A549 (cell line): ENCODE data around the gene ZNF385D. TPM values are rescaled to one million over a fixed set of nuclear protein-coding genes. Genes with fewer than 3 reads are reported as not detected.

Experiments
- ATAC-seq, 2 experiments: fragments of 200-7000 bp in 1 of 2; fragments of >200 bp in 1 of 2; cut with Nextera tagmentation in 1 of 2; cut with Tn5 transposase in 1 of 2; 3 replicates each; pipeline versions ENCODE4 v1.8.0 to v1.9.1; 2018 to 2020; ENCODE audit warnings: mild to moderate bottlenecking in 1 of 2, moderate library complexity in 1 of 2
- CTCF ChIA-PET: fragments of 300-600 bp; sonication (Branson Sonifier 250); formaldehyde crosslinking; extraction: SDS; loops from one replicate; lab custom pipeline; 2021; ENCODE audit warnings: antibody characterized with exemption, inconsistent platforms; lab: Yijun Ruan, JAX
- POLR2A ChIA-PET: fragments of 350-600 bp; formaldehyde crosslinking; extraction: SDS; loops from one replicate; lab custom pipeline; 2021; ENCODE audit warnings: antibody characterized with exemption, inconsistent platforms; lab: Yijun Ruan, JAX
- DNase-seq, 2 experiments: peaks; one replicate each; pipeline versions ENCODE4 v3.0.0 to v3.0.0-alpha.2; 2011 to 2016; ENCODE audit warnings: low read depth in 1 of 2, low spot score in 1 of 2
- FAIRE-seq: peaks from 2 replicates; lab custom pipeline; 2011; peaks lifted over from hg19 to GRCh38; lab: Jason Lieb, UNC
- H3K27ac ChIP-seq, 2 experiments: fragments of >200 bp; sonication (Bioruptor Twin); formaldehyde crosslinking; 3 replicates each; pipeline ENCODE4 v1.5.1; 2016 to 2017
- H3K4me1 ChIP-seq: fragments of >200 bp; sonication (Bioruptor Twin); formaldehyde crosslinking; 3 replicates; pipeline ENCODE4 v1.6.1; 2016
- H3K4me2 ChIP-seq: fragments of >200 bp; sonication (Bioruptor Twin); formaldehyde crosslinking; 3 replicates; pipeline ENCODE4 v1.6.1; 2016
- H3K4me3 ChIP-seq: fragments of >200 bp; sonication (Bioruptor Twin); formaldehyde crosslinking; 3 replicates; pipeline ENCODE4 v1.5.1; 2016
- H3K9me3 ChIP-seq: fragments of >200 bp; sonication (Bioruptor Twin); formaldehyde crosslinking; 3 replicates; pipeline ENCODE4 v1.6.1; 2016
- CBX8 ChIP-seq: fragments of 200-600 bp; sonication (generic); IDR thresholded peaks from 2 replicates; pipeline ENCODE4 v1.6.1; 2016
- CHD4 ChIP-seq: fragments of 200-600 bp; sonication (generic); IDR thresholded peaks from 2 replicates; pipeline ENCODE4 v1.6.1; 2016; ENCODE audit warnings: antibody characterized with exemption, mild to moderate bottlenecking, borderline replicate concordance
- CTCF ChIP-seq: fragments of >200 bp; sonication (Bioruptor Twin); formaldehyde crosslinking; IDR thresholded peaks from 3 replicates; pipeline ENCODE4 v1.5.1; 2016
- E2F6 ChIP-seq: IDR thresholded peaks from 2 replicates; pipeline ENCODE4 v1.6.1; 2012; ENCODE audit warnings: low read depth, borderline replicate concordance
- EHMT2 ChIP-seq: fragments of 200-600 bp; sonication (generic); IDR thresholded peaks from 2 replicates; pipeline ENCODE4 v1.6.1; 2016; ENCODE audit warnings: antibody characterized with exemption, low read depth, mild to moderate bottlenecking, moderate library complexity
- ESRRA ChIP-seq: fragments of 150-350 bp; IDR thresholded peaks from 2 replicates; pipeline ENCODE4 v1.6.1; 2014; ENCODE audit warnings: mild to moderate bottlenecking, low read length, borderline replicate concordance
- FOSL2 ChIP-seq, 2 experiments: fragments of 450-650 bp in 1 of 2; fragments of >200 bp in 1 of 2; sonication (Bioruptor Twin) in 1 of 2; formaldehyde crosslinking; IDR thresholded peaks; 2 replicates each; pipeline versions ENCODE4 v1.5.0 to v1.6.1; 2016 to 2020; ENCODE audit warnings: mild to moderate bottlenecking in 1 of 2, moderate library complexity in 1 of 2
- HEYL ChIP-seq: fragments of 250-450 bp; sonication (Bioruptor Pico); IDR thresholded peaks from 2 replicates; pipeline ENCODE4 v1.8.0; 2021; ENCODE audit warnings: mild to moderate bottlenecking, moderate library complexity
- HMGXB4 ChIP-seq: fragments of 250-450 bp; sonication (Bioruptor Pico); IDR thresholded peaks from 2 replicates; pipeline ENCODE4 v1.5.0; 2021; ENCODE audit warnings: mild to moderate bottlenecking, moderate library complexity, borderline replicate concordance
- HOXB13 ChIP-seq: fragments of 250-450 bp; sonication (Bioruptor Pico); IDR thresholded peaks from 2 replicates; pipeline ENCODE4 v1.5.0; 2020; ENCODE audit warnings: low read depth, mild to moderate bottlenecking, moderate library complexity
- HOXB5 ChIP-seq: fragments of 250-450 bp; sonication (Bioruptor Pico); IDR thresholded peaks from 2 replicates; pipeline ENCODE4 v1.5.0; 2020; ENCODE audit warnings: mild to moderate bottlenecking, moderate library complexity
- KDM1A ChIP-seq: fragments of 200-600 bp; sonication (generic); IDR thresholded peaks from 2 replicates; pipeline ENCODE4 v1.6.1; 2016; ENCODE audit warnings: low read depth, mild to moderate bottlenecking
- MAX ChIP-seq: IDR thresholded peaks from 2 replicates; pipeline ENCODE4 v1.6.1; 2012
- MAZ ChIP-seq: fragments of 150-350 bp; IDR thresholded peaks from 2 replicates; pipeline ENCODE4 v1.6.1; 2014; ENCODE audit warnings: antibody characterized with exemption, low read depth, low read length, borderline replicate concordance
- NPAS2 ChIP-seq: fragments of 250-450 bp; sonication (Bioruptor Pico); IDR thresholded peaks from 2 replicates; pipeline ENCODE4 v1.8.0; 2022; ENCODE audit warnings: mild to moderate bottlenecking, moderate library complexity, borderline replicate concordance
- NR3C1 ChIP-seq: fragments of >200 bp; sonication (Bioruptor Twin); formaldehyde crosslinking; IDR thresholded peaks from 3 replicates; pipeline ENCODE4 v1.6.1; 2017
- PHF8 ChIP-seq: fragments of 200-600 bp; sonication (generic); IDR thresholded peaks from 2 replicates; pipeline ENCODE4 v1.6.1; 2016; ENCODE audit warnings: low read depth, mild to moderate bottlenecking, antibody characterized with exemption, moderate library complexity, borderline replicate concordance
- POLR2A ChIP-seq: IDR thresholded peaks from 2 replicates; pipeline ENCODE4 v1.6.1; 2012; ENCODE audit warnings: mild to moderate bottlenecking, low read length
- POLR2AphosphoS2 ChIP-seq: conservative IDR thresholded peaks from 2 replicates; pipeline ENCODE4 v1.6.1; 2012; ENCODE audit warnings: low read length, improper control_type of control experiment, inconsistent platforms
- RFX5 ChIP-seq: fragments of 450-650 bp; IDR thresholded peaks from 2 replicates; pipeline ENCODE4 v1.7.1; 2014; ENCODE audit warnings: antibody characterized with exemption, mild to moderate bottlenecking, moderate library complexity
- WGBS: methylation state at CpG from one replicate; pipeline ENCODE4 v1.1.6; 2017; ENCODE audit errors: missing lambda C conversion rate; 5-methylcytosine and 5-hydroxymethylcytosine counted together
- polyA plus RNA-seq, 4 experiments: library from polyadenylated mRNA; depleted of rRNA in 3 of 4; stranded (reverse); fragments of >200 nt; fragmentation: RNase III in 1 of 4; extraction: RNeasy Plus Mini Kit Qiagen cat#74134 plus additional on column Dnase treatment in 1 of 4; gene quantifications; 2 replicates in 3 of 4; 3 replicates in 1 of 4; pipeline ENCODE4 v1.2.3, GENCODE V29; 2011 to 2017
- TF ChIP-seq, protein P1 (sequence below): fragments of 250-450 bp; sonication (Bioruptor Pico); IDR thresholded peaks from 2 replicates; pipeline ENCODE4 v1.5.0; 2020; ENCODE audit warnings: low read depth, mild to moderate bottlenecking, moderate library complexity
- TF ChIP-seq, protein P2 (sequence below): fragments of >200 bp; sonication (Bioruptor Twin); formaldehyde crosslinking; IDR thresholded peaks from 2 replicates; pipeline ENCODE4 v1.6.1; 2016

The ZNF385D gene
- polyA plus RNA-seq, 2 of the 4 experiments (the other 2 are of a cell fraction), result not detected

DNA sequence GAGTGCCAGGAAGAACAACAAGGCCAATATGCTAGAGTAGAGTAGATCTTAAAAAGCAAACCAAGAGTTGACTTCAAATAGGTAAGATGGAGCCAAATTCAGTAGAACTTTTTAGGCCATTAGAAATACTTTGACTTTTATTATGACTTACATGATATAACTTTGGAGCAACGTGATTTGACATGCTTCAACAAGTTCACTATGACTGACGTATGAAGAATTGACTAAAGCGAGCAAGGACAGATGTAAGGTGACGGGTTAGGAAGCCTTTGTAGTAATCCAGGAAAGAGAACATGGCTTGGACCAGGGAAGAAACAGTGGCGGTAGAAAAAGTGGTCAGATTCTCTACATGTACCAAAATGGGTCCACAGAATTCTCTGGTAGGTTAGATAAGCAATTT is 4.9 kb upstream of the ZNF385D start:
- Histone ChIP-seq H3K4me1 (no peaks in the 10 kb centered on the region), H3K4me3 (no peak overlapping the region), H3K27ac (no peak overlapping the region), H3K9me3 (no peaks in the 10 kb centered on the region), H3K4me2 (no peak overlapping the region)
- WGBS, result 12% methylated on average over 5 of the region's 5 CpGs
- ChIA-PET POLR2A (no interaction called here), CTCF (no interaction called here)
- TF ChIP-seq CTCF (no peak), POLR2AphosphoS2 (no peak), MAX (no peak), EHMT2 (no peak), KDM1A (no peak), HOXB13 (CRISPR knock-in tag) (no peak), CBX8 (no peak), RFX5 (no peak)
- ATAC-seq (no peak), DNase-seq (no peak), FAIRE-seq (no peak)

- no peak overlapping the region for H3K27ac ChIP-seq
- CTCF ChIA-PET, result no interaction called here
- no peak for ATAC-seq
- TF ChIP-seq, protein P1, sequence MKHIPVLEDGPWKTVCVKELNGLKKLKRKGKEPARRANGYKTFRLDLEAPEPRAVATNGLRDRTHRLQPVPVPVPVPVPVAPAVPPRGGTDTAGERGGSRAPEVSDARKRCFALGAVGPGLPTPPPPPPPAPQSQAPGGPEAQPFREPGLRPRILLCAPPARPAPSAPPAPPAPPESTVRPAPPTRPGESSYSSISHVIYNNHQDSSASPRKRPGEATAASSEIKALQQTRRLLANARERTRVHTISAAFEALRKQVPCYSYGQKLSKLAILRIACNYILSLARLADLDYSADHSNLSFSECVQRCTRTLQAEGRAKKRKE (CRISPR knock-in tag), result no peak
- TF ChIP-seq HOXB5 (CRISPR knock-in tag) (no peak), POLR2A (no peak), MAZ (no peak), ESRRA (no peak), E2F6 (no peak), NR3C1 (no peak), HEYL (no peak), CHD4 (no peak), PHF8 (no peak), HOXB13 (CRISPR knock-in tag) (no peak), HMGXB4 (CRISPR knock-in tag) (no peak), NPAS2 (CRISPR knock-in tag) (no peak), FOSL2 (IDR thresholded peaks at IDR 0.05) (no peak), FOSL2 (CRISPR knock-in tag; IDR thresholded peaks at IDR 0.05) (no peak), RFX5 (no peak)
- TF ChIP-seq, protein P2, sequence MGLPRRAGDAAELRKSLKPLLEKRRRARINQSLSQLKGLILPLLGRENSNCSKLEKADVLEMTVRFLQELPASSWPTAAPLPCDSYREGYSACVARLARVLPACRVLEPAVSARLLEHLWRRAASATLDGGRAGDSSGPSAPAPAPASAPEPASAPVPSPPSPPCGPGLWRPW, result no peak
- TF ChIP-seq, all 56 proteins: peak for 0
- DNase-seq, result no peak
- H3K4me1 ChIP-seq, result no peaks in the 10 kb centered on the region
- no peak overlapping the region for H3K4me3 ChIP-seq
- H3K9me3 ChIP-seq, result no peaks in the 10 kb centered on the region
- no peak for FAIRE-seq
- H3K4me2 ChIP-seq, result no peak overlapping the region
- POLR2A ChIA-PET, result no interaction called here
- WGBS, result 0% methylated on average over 1 of the region's 1 CpG
These were observed 3.8 kb upstream of the ZNF385D start for GRCh38 chr3:21754839-21755238.
